Measurements from ENCODE around the gene TENM4.

The TENM4 gene

GRCh38 chr11:78782725-78783124 is 658.1 kb downstream of the TENM4 start:
- ATAC-seq: no peak
- no peak for TF ChIP-seq SNAI2 (CRISPR knock-in tag; IDR thresholded peaks at IDR 0.05)
- no peak for TF ChIP-seq BACH2 (CRISPR knock-in tag; IDR thresholded peaks at IDR 0.05; ENCODE audit: borderline replicate concordance)
- TF ChIP-seq PATZ1 (CRISPR knock-in tag; IDR thresholded peaks at IDR 0.05; ENCODE audit: borderline replicate concordance): no peak
- TF ChIP-seq PPARA (CRISPR knock-in tag; IDR thresholded peaks at IDR 0.05; ENCODE audit: borderline replicate concordance): no peak
- TF ChIP-seq TSHZ2 (CRISPR knock-in tag; IDR thresholded peaks at IDR 0.05): no peak
- no peak for TF ChIP-seq ZNF8 (CRISPR knock-in tag; IDR thresholded peaks at IDR 0.05)
- no peak for TF ChIP-seq RARB (CRISPR knock-in tag; IDR thresholded peaks at IDR 0.05)
- no peak for TF ChIP-seq CREB5 (CRISPR knock-in tag; IDR thresholded peaks at IDR 0.05; ENCODE audit: low read depth)
- no peak for TF ChIP-seq ESRRG (CRISPR knock-in tag; IDR thresholded peaks at IDR 0.05)
- no peak for TF ChIP-seq ZFP3 (CRISPR knock-in tag; IDR thresholded peaks at IDR 0.05)

GRCh38 chr11:78780889-78781288 is 659.9 kb downstream of the TENM4 start:
- ATAC-seq: no peak
- TF ChIP-seq ZNF565 (CRISPR knock-in tag; conservative IDR thresholded peaks at IDR 0.05; ENCODE audit: low read depth) (no peak), ZNF8 (CRISPR knock-in tag; IDR thresholded peaks at IDR 0.05) (no peak), CSDC2 (CRISPR knock-in tag; IDR thresholded peaks at IDR 0.05) (no peak), TSHZ2 (CRISPR knock-in tag; IDR thresholded peaks at IDR 0.05) (no peak), PATZ1 (CRISPR knock-in tag; IDR thresholded peaks at IDR 0.05; ENCODE audit: borderline replicate concordance) (no peak)

- no peak for TF ChIP-seq ARNTL (CRISPR knock-in tag; IDR thresholded peaks at IDR 0.05; ENCODE audit: borderline replicate concordance, low read depth)
- 0 out of 2 replicates have a peak, but pooled peaks have one; percentile 32 for TF ChIP-seq TCF4 (CRISPR knock-in tag; IDR thresholded peaks at IDR 0.05; ENCODE audit: borderline replicate concordance)
- ATAC-seq: no peak
Observed at GRCh38 chr11:78773492-78773891, 667.3 kb downstream of the TENM4 start.

- ATAC-seq: no peak
- no peak for TF ChIP-seq RARB (CRISPR knock-in tag; IDR thresholded peaks at IDR 0.05)
Observed at GRCh38 chr11:78773077-78773476, 667.8 kb downstream of the TENM4 start.

GRCh38 chr11:78772186-78772585 is 668.6 kb downstream of the TENM4 start:
- no peak for ATAC-seq
- TF ChIP-seq CSDC2 (CRISPR knock-in tag; IDR thresholded peaks at IDR 0.05): no peak
- TF ChIP-seq ISL1 (CRISPR knock-in tag; IDR thresholded peaks at IDR 0.05): no peak
- no peak for TF ChIP-seq RARB (CRISPR knock-in tag; IDR thresholded peaks at IDR 0.05)
- no peak for TF ChIP-seq ZNF8 (CRISPR knock-in tag; IDR thresholded peaks at IDR 0.05)
- no peak for TF ChIP-seq SNAI2 (CRISPR knock-in tag; IDR thresholded peaks at IDR 0.05)
